Left ventricle myocardium inferior (tissue), 1 donor: ENCODE measurements around the gene ATF6B. TPM values are rescaled to one million over a fixed set of nuclear protein-coding genes. Genes with fewer than 3 reads are reported as not detected.

ENCODE experiments used
- DNase-seq: peaks from one replicate; pipeline ENCODE4 v3.0.0-alpha.2; 2020
- H3K27ac ChIP-seq: fragments of 200-600 bp; replicated peaks from 2 replicates; pipeline ENCODE4 v1.8.0; 2021
- H3K27me3 ChIP-seq: fragments of 200-600 bp; 2 replicates; pipeline ENCODE4 v1.8.0; 2021; ENCODE audit warnings: low read depth
- H3K36me3 ChIP-seq: fragments of 200-600 bp; 2 replicates; pipeline ENCODE4 v1.8.0; 2021
- H3K4me1 ChIP-seq: fragments of 200-600 bp; 2 replicates; pipeline ENCODE4 v1.8.0; 2021
- H3K4me3 ChIP-seq: fragments of 200-600 bp; 2 replicates; pipeline ENCODE4 v1.8.0; 2021; ENCODE audit warnings: mild to moderate bottlenecking, moderate library complexity
- H3K9me3 ChIP-seq: fragments of 200-600 bp; replicated peaks from 2 replicates; pipeline ENCODE4 v1.8.0; 2021
- intact Hi-C: fragments of 100-400 bp; cut with micrococcal nuclease; formaldehyde crosslinking; loops from one replicate; pipeline ENCODE4 v1.11.0; 2022
- total RNA-seq: library from RNA; stranded (reverse); fragmentation: NEBNext Ultra II Directional; extraction: Animal tissue kit (Norgen Biotek cat#: 25700); gene quantifications from one replicate; pipeline ENCODE4 v1.2.1, GENCODE V29; 2021
- TF ChIP-seq, protein P1 (sequence below): fragments of 200-600 bp; IDR thresholded peaks from 2 replicates; pipeline ENCODE4 v1.8.0; 2021; ENCODE audit warnings: antibody characterized with exemption, mild to moderate bottlenecking, borderline replicate concordance
- donor health status: DM: no; HTN: yes; CAD: no; lungs with severe emphysema.

The ATF6B gene
- total RNA-seq, 1 donor from 2014 or later = 29.1 TPM

DNA sequence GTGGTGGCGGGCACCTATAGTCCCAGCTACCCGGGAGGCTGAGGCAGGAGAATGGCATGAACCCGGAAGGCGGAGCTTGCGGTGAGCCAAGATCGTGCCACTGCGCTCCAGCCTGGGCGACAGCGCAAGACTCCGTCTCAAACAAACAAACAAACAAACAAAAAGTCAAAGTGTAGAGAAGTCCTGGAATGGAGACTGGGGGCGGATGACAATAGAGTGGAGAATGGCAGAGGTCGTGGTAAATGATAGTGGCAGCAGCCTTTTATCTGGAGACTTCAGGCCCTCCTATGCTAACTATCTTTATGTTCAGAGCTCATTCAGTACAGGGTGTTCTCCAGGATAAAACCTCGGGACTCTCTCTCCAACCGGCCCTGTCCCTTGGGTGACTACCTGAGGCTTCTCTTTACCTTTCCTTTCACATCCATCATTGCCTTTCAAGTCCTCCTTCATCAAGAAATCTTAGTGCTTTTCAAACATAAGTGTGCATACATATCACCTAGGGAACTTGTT, 3.4 kb upstream of the ATF6B start:
- TF ChIP-seq, protein P1, sequence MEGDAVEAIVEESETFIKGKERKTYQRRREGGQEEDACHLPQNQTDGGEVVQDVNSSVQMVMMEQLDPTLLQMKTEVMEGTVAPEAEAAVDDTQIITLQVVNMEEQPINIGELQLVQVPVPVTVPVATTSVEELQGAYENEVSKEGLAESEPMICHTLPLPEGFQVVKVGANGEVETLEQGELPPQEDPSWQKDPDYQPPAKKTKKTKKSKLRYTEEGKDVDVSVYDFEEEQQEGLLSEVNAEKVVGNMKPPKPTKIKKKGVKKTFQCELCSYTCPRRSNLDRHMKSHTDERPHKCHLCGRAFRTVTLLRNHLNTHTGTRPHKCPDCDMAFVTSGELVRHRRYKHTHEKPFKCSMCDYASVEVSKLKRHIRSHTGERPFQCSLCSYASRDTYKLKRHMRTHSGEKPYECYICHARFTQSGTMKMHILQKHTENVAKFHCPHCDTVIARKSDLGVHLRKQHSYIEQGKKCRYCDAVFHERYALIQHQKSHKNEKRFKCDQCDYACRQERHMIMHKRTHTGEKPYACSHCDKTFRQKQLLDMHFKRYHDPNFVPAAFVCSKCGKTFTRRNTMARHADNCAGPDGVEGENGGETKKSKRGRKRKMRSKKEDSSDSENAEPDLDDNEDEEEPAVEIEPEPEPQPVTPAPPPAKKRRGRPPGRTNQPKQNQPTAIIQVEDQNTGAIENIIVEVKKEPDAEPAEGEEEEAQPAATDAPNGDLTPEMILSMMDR = no peak
- H3K27ac ChIP-seq = no peak overlapping the region
- peaks cover 7% of the 10 kb centered on the region for H3K27me3 ChIP-seq
- no peak overlapping the region for H3K4me3 ChIP-seq
- H3K4me1 ChIP-seq = peaks cover 38% of the 10 kb centered on the region
- DNase-seq = no peak
- H3K36me3 ChIP-seq = peaks cover 2% of the 10 kb centered on the region
- intact Hi-C loops = no loop called here
- H3K9me3 ChIP-seq = no peaks in the 10 kb centered on the region

DNA sequence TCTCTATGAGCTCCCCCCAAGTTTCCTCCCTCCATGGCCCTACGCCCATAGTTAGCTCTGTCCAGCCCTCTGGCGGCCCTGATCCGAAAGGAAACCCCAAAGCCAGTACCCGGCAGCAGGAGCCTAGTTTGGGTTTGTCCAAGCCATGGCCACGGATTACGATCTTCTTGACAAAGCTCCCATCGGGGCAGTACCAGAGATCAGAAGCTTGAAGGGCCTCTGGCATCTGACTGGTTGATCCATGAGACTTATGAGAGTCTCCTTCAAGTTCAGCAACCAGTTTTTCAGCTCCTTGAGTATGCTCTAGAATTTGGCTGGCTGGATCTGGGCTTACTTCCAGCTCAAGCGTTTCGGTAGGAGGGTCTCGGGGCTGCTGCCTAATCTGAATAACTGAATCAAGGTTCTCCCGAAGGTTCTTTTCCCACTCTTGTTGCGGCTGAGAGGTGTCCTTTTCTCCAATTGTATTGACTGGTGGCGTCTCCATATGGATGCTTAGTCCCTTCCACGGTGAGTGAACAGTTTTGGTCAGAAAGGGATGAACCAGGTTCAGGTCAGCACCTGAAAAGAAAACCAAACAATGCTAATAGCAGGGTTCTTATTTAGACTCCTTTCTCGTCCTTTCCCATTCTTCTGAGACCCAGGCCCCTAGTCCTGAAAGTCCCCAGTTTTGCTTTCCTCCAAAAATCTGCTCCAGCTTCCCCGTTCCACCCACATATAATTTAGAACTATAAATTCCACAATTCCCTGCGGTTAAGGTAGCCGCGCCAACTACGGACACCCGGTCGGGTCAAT, 1.4 kb upstream of the ATF6B start:
- intact Hi-C loops = no loop called here

DNA sequence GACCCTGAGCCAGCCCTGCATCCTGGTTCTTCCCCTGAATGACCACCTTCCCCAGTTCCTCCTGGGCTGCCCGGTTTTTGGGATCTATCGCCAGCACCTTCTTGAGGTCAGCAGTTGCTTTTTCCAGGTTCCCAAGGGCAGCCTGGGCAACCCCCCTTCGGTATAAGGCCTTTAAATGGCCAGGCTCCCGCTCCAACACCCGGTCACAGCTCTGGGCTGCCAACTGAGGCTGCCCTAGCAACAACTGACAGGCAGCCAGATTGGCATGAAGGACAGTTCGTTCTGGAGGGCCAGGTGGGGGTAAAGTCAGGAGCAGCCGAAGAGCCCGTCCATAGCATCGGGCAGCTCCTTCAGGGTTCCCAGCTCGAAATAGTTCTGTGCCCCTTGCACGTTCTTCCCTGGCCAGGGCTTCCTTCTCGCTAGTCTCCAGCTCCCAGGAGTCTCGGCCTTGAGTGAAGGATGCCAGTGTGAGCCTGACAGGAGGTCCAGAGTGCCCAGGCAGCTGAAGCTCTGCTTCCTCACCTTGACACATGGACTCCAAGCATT, 778 bp upstream of the ATF6B start:
- Histone ChIP-seq H3K9me3 (no peaks in the 10 kb centered on the region), H3K4me1 (peaks cover 47% of the 10 kb centered on the region), H3K27ac (peak overlapping the region; percentile 93), H3K36me3 (peaks cover 29% of the 10 kb centered on the region), H3K27me3 (peaks cover 4% of the 10 kb centered on the region), H3K4me3 (peak overlapping the region; percentile 84)
- intact Hi-C loops = no loop called here
- TF ChIP-seq, protein P1 = no peak
- DNase-seq = no peak

More for the DNA sequence above, 1.4 kb upstream of the ATF6B start:
- H3K36me3 ChIP-seq = peaks cover 22% of the 10 kb centered on the region
- H3K27ac ChIP-seq = peak overlapping the region; percentile 93
- peaks cover 47% of the 10 kb centered on the region for H3K4me1 ChIP-seq
- peaks cover 7% of the 10 kb centered on the region for H3K27me3 ChIP-seq
- DNase-seq = no peak
- H3K4me3 ChIP-seq = peak overlapping the region; percentile 84
- TF ChIP-seq, protein P1 = no peak
- no peaks in the 10 kb centered on the region for H3K9me3 ChIP-seq

DNA sequence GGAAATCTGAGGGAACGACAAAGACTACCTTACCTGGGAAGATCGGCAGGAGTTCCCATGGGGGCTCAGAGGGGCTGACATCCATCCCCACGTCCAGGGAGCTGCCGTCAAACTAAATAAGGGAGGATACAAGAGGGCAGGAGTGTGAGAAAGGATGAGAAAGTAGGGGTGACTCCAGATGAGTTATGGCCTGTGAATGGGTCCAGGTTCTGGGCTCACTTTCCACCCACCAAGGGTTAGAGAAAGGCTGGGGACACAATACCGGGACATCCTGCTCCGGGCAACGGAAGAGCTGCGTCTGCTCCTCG, 683 bp downstream of the ATF6B start:
- Histone ChIP-seq H3K4me1 (peaks cover 47% of the 10 kb centered on the region), H3K36me3 (peaks cover 43% of the 10 kb centered on the region), H3K27ac (peak overlapping the region; percentile 93), H3K9me3 (no peaks in the 10 kb centered on the region), H3K4me3 (peak overlapping the region; percentile 84), H3K27me3 (no peaks in the 10 kb centered on the region)
- DNase-seq = no peak
- intact Hi-C loops = no loop called here
- TF ChIP-seq, protein P1 = no peak

DNA sequence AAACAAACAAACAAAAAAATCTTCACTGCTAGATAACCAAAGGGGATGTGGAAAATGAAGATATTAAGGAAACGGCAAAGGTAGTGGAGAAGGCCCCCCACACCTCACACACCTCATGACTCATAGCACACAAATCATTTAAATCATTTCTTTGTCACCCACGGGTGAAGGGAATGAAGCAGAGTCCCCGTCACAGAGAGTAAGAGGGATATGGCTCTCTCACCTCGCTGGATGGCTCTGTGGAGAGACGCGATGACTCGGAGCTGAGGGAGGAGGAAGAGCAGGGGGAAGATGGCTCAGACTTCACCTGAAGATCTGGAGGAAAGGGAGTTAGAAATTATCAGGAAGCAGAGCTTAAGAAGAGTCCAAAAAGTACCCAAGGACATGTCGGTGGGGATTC, 1.2 kb downstream of the ATF6B start:
- Histone ChIP-seq H3K9me3 (no peaks in the 10 kb centered on the region), H3K4me3 (peak overlapping the region; percentile 84), H3K27me3 (no peaks in the 10 kb centered on the region), H3K4me1 (peaks cover 47% of the 10 kb centered on the region), H3K36me3 (peaks cover 48% of the 10 kb centered on the region), H3K27ac (no peak overlapping the region)
- DNase-seq = no peak
- TF ChIP-seq, protein P1 = no peak
- intact Hi-C loops = no loop called here
